Islet precursor cell (in vitro differentiated cells): ENCODE measurements around the gene GABPA.
"Not testable (repeated sequence)": the region's sequence is repeated elsewhere in the genome, so short reads cannot be mapped to it uniquely, and the experiment has no call there.

Experiments
- DNase-seq: peaks from one replicate; pipeline ENCODE4 v3.0.0-alpha.2; 2018

Gene GABPA

DNA sequence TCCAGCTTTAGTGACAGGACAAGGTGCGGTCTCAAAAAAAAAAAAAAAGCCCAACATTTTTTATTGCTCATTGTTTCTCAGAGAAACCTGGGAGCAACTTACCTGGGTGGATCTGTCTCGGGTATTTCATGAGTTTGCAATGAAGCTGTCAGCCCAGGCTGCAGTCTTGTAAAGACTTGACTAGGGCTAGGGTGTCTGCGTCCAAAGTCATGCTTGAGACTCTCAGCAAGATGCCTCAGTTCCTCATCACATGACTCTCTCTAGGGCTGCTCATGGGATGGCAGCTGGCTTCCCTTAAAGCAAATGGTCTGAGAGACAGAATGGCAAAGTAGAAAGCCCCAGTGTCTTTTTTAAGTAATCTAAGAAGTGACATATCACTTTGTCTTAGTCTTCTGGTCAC is 8.1 kb downstream of the GABPA start:
- DNase-seq = no peak

DNA sequence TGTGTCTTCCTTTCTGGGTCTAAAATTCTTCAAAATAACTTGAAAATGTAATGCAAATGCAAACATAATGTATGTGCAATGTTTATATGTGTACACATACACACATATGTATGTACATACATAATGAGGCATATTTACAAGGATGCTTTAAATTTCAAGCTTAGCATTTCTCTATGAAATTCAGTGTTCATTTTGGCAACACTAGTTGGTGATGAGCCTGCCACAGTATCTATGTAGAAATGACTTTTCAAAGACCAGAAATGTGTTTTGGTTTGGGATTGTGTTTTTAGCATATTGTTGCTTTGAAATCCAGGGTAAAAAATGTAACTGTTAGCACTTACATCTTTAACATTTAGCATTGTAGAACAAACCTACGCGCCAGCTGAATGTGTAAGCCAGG is 10.1 kb downstream of the GABPA start:
- no peak for DNase-seq

DNA sequence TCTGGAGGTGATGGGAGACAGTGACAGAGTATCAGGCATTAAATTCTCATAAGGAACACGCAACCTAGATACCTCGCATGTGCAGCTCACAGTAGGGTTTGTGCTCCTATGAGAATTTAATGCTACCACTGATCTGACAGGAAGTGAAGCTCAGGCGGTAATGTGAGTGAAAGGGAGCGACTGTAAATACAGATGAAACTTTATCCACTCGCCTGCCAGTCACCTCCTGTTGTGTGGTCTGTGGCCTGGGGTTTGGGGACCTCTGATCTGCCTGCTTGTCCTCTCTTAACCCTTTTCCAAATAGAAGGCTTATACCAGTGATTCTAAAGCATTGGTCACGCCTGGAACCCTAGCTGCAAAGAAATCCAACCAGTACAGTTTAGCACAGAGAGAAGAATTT is 15.3 kb downstream of the GABPA start:
- no peak for DNase-seq

DNA sequence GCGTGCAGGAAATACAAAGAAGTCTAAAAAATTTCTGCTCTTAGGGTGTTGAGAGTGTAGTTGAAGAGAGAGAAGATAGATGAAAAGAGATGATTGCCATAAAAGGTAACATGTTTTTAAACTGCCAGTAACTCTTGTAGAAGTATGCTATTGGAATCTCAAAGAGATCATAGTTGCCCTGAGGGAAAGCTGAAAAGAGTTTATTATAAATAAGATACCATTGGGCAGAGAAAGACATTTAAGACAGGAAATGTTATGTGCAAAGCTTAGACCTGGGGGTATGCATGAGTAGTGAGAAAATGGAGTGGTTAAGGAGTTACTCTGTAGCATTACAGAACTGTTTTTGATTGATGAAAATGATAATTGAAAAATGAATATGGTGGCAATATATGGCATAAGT is 17.6 kb downstream of the GABPA start:
- DNase-seq = no peak

DNA sequence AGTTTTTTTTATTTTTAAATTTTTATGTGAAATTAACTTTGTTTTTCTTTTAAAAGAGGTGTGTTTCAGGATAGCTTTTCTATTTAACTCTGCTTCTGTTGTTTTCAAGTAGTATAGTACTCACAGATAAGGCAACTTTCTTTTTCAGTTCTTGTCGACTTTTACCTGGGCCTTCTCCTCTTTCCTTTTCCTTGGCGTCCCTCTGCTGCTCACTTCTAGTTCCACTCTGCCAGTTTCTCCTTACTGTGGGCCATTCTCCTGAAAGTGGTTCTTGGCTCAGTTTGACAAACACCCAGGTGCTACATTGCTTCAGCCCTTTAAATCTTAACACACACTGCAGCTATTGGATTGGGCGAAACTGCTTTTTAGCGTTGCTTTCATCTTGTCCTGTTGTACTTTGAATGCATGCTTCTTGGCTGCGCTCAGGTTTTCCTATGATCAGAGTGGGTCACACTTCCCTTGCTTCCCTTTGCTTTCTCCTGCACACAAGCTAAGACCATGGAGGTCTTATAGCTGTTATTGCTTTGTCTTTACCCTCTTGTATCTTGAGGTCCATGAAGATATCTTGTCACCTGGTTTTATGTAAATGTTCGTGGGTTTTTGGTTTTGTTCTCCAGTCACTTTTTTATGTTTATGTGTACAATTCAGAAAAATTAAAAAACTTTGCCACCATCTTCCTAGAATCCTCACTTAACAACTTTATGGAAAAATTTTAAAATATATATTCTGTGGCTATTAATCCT is 21.6 kb downstream of the GABPA start:
- DNase-seq = no peak

DNA sequence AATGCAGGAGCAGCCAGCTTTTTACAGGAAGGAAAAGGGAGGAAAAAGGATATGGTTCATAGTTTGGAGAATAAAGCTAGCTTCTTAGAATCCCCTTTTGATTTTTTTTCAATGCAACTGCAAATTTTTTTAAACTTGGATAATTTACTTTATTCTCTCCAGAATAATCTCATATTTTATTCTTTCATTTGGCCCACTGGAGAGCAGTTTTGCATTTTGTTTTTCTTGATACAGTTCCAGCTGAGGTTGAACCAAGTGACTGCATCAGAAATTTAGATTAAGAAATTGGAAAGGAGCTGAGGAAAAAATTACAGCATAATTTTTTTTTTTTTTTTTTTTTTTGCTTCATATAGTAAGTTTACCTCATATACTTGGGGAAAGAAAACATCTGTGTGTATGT is 22.8 kb downstream of the GABPA start:
- no peak for DNase-seq

DNA sequence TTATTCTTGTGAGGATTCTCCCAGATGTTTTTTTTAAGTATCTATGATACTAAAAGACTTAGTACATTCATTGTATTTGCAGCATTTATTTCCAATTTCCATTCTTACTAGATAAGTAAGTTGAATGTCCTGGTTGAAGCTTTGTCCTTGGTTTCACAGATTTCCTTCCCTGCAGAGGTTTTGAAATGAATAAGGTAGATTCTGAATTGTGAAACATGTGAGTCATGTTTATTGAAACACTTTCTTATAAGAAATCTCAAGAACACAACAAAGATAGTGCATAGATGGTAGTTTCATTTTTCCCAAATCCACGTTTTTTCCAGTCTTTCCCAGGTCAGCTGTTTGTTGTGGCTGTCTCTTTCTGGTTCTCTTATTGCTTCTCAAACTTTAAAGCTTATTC is 24.8 kb downstream of the GABPA start:
- no peak for DNase-seq

DNA sequence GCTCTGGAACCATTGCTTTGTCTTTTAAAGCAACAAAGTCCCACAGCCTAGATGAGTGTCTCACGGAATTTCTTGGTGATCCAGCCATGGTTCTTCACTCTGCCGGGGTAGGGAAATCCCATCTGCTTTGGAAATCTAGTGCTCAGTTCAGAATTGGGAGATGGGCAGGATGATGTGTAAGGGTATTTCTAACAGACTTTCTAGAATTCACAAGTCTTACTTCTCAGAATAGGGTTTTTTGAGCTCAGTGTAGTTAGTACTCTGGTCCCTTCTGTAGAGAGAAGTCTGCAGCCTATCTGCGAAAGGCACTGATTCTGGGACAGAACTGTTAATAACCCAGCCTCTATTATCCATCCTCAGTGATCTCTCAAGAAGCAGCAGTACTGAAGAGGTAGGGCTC is 25.3 kb downstream of the GABPA start:
- no peak for DNase-seq

DNA sequence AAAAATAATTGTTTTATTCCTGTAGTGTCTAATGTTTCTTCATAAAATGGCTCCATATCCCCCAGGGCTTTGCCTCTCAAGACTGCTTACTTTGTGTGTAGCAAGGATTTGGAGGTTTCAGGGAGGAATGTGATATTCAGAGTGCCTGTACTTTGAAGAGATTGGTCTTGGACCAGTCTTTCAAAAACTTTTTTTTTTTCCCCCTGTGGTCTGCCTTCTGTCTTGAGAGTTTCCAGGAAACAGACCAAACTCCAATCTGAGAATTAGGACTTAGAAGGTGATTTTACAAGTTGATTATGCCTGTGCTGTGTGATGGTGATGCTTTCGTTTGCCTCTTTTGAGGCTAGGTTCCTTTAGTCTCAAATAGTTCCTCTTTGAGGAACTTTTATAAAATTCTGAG is 25.9 kb downstream of the GABPA start:
- no peak for DNase-seq

DNA sequence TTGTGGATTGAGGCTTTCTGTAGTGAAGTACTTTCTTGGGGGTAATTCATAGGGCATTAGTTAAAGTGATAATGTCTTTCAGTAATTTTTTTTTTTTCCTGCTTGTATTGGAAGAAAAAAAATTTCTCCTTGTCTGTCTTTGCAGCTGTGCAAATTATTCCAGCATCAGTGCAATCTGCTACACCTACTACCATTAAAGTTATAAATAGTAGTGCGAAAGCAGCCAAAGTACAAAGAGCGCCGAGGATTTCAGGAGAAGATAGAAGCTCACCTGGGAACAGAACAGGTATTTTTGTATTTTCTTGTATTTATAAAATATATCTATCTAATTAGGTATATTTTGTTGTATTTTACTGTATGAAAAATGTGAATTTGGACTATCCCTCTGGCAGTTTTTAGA is 29.3 kb downstream of the GABPA start:
- DNase-seq = no peak

DNA sequence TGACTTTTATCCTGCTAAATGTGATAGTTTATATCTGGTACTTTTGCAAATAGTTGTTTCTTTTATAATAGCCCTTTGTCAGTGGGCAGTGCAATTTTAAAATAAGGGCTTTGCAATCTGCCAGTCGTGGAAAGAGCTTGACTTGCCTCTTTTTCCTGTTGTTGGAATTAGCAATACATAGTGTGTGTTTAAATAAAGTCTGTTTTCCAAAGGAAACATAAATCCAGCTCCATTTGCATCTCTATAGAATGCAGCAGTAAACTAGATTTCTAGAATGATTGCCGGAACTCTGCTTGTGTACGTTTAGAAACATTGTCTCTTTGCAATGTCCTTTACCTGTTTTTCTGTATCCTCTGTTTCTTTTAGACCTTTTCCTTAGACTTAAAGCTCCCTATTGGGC is 33.1 kb downstream of the GABPA start:
- no peak for DNase-seq

DNA sequence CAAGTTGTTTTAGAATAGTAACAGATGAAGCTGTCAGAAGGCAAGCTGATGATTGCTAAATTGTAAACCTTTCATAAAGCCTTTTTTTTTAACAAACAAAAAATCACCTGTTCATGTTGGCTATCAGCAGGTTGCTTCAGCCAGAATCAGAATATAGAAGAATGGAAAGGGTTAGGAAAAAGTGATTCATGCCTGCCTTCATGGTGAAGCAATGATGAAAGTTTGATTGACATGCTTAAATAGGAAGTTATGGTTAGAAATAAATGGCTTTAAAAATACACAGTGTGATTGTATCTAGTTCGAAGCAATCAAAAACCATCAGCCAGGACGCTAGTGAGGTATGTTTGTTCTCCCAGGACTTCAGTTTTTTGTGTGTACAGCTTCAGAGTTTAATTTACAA is 37.9 kb downstream of the GABPA start:
- no peak for DNase-seq

DNA sequence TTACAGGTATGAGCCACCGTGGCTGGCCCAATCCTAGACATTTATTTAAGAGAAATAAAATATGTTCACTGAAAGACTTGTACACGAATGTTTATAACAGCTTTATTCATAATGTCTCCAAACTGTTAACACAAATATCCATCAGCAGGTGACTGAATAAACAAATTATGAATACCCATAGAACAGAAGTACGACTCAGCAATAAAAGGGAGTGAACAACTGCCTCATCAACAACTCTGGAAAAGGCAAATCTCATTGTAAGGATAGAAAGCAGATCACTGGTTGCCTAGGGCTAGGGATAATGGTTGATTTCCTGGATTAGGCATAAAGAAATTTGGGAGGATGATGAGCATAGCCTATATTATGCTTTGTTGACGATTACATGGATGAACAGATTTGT is 41.7 kb downstream of the GABPA start:
- DNase-seq = no peak

DNA sequence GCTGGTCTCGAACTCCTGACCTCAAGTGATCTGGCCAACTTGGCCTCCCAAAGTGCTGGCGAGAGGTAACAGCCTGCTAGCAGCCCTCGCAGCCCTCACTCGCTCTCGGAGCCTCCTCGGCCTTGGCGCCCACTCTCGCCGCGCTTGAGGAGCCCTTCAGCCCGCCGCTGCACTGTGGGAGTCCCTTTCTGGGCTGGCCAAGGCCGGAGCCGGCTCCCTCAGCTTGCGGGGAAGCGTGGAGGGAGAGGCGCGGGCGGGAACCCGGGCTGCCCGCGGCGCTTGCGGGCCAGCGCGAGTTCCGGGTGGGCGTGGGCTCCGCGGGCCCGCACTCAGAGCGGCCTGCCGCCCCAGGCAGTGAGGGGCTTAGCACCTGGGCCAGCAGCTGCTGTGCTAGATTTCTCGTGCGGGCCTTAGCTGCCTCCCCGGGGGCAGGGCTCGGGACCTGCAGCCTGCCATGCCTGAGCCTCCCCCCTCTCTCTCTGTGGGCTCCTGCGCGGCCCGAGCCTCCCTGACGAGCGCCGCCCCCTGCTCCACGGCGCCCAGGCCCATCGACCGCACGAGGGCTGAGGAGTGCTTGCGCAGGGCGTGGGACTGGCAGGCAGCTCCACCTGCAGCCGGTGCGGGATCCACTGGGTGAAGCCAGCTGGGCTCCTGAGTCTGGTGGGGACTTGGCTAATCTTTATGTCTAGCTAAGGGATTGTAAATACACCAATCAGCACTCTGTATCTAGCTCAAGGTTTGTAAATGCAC is 43.5 kb downstream of the GABPA start:
- DNase-seq = not testable (repeated sequence)

DNA sequence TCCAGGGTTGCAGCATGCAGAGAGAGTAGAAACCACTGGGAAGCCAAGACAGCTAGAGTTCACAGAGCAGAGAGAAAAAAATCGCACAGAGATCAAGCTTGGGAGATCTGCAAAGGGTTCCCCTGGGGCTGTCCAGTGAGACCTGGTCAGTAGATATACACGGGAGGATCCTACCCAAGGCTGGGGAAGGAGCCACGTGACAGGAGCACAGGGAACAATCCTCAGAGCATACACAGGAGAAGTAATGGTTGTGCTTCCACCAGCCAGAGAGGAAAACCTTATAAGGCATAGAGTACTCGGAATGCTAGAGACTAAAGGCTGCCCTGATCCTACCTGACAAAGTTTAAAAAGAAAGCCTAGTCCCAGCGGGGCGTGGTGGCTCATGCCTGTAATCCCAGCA is 53.9 kb downstream of the GABPA start:
- no peak for DNase-seq

DNA sequence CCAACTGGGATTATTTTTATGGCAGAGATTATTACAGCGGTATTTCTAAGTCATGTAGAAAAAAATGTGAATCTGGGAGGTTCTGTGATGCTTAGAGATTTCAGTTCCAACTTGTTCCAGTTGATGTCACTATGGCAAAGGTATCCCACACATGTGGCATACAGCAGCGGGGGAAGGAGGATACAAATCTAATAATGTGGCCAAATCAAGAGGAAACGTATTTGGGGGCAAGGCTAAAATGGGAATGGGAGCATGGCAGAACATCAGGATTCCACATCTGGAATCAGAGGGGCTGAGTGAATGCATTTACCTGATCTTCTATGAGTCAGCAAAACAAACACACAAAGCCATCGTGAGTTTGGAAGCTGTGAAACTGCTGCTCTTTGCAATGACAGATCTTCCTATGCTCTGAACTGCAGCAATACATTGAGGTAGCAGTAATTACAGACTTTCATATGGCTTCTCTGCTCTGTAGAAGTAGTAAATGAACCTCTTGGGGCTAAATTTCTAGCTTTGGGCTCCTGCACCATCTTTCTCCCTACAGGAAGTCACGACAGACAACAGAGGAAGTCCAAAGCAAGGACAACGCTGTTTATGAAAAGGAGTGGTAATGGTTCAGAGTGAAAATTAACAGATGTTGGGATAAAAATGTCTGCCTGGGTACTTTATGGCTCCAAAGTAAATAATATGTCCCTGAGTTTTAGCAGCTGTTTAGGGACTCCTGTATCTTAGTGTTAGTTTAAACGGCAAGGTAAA is 55.5 kb downstream of the GABPA start:
- DNase-seq = no peak

DNA sequence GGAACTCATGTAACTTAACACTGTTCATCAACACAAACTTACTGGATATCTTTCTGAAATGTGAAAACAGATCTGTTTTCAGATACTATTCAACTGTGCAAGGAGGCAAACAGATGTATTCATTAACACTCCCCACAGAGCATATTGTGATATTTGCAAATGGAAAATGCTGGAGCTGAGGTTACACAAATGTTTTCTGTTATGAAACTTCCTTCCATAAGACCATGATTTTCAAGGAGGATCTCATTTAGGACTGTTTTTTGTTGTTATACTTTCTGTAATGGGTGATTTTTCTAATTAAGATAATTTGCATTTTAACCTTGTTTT is 56.1 kb downstream of the GABPA start:
- DNase-seq = no peak

DNA sequence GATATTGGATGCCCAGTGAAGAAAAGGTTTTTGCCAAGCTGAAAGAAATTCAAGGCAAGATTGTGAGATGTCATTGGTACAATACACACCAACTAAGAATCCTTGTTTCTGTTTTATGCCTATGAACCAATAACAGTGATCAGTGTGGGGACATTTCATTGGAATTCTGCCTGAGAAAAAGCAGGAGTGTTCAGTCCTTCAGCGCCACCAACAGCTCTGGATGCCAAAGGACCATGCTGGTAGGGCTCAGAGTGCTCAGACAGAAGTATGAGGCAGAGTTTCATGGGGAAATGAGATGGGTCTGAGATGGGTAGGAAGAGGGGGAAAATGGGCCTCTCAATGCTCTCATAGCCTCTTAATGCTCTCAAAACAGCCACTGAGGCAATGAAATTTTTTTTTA is 56.5 kb downstream of the GABPA start:
- DNase-seq = no peak

DNA sequence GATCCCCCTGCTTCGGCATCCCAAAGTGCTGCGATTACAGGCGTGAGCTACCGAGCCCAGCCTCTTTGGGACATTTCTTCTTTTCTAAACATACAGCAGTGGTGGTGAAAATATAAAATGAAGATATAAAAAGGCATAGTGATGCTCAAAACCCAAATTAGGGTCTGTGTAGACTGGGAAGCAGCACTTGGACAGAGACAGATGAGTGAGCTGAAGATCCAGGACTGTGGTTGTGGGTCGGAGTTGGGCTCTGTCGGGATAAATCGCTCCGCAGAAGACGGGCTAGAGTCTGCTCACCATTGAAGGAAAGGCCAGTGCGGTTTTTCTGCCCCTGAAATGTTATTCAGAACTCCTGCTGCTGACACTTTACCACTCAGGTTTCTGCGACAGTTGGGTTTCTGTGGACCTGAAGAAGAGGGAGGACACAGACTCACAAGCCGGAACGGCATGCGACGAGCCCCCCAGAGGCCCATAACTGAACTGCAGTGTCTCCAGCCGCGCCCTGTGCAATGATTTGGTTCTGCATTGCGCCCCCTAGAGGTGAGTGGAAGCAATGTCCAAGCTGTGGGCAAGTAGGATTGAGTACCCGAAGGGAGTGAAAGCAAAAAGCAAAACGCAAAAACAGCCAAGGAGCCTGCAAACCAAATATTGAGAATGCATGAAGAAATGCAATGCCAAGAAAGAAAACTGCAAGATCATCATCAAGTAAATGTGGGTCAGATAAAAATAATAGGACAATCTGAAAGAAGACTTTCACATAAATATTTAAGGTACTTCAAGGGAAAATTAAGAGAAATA is 66.6 kb downstream of the GABPA start:
- DNase-seq = peak; percentile 94

DNA sequence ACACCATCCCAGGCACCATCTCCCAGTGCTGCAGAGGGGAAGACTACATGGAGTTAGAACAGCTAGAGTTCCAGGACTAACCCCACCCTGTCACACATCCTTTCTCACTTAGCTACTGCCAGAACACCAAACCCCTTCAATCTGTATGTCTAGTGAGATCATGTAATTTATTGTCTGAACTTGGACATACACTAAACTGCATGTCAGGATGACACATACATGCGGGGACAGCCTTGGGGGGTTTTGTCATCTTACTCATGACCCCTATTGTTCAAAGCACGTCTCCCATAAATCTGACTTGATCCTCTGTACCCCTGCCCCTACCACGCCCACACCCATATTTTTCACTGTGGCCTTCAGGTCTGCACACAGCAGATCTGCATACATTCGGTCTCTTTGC is 71.3 kb downstream of the GABPA start:
- no peak for DNase-seq

DNA sequence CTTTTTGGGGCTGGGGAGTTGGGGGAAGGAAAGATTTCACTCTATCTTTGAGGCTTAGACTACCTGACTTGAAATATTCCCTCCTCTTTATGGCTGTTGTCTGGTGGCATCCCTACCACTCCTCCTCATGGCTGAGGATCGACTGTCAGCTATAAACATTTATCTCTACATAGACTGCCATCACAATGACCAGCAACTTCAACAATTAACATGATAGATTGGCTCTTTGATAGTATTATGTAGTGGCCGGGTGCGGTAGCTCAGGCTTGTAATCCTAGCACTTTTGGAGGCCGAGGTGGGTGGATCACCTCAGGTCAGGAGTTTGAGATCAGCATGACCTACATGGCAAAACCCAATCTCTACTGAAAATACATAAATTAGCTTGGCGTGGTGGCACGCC is 72.4 kb downstream of the GABPA start:
- DNase-seq = no peak

DNA sequence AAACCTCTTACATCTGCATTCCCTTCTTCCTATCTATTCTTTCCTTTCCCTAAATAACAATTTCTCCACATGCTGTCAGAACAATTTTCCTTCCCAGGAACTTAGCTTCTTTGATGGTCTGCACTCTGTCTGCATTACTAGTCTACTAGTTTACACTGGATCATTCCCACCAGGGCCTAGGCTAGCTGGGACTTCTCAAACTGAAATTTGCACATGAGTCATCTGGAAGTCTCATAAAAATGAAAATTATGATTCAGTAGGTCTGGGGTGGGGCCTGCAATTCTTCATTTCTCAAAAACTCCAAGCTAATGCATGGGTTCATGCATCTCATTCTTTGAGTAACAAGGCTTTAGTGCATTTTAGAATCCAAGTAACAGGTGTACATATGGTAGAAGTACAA is 74.2 kb downstream of the GABPA start:
- no peak for DNase-seq

DNA sequence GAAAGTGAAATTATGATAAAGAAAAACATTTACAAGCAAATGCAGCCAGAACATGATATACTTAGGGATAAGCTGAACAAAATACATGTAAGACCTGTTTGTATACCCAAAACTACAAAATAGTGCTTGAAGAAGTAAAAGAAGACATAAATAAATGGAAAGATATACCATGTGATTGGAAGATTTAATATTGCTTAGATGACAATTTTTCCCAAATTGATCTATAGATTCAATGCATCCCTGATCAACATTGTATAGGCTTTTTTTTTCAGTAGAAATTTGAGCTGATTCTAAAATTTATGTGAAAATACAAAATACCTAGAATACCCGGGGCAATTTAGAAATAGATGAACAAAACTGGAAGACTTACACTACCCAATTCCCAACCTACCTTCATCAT is 76.4 kb downstream of the GABPA start:
- no peak for DNase-seq
